HG02884 (cell line): ENCODE measurements around the gene SPEM3.
"Not testable (repeated sequence)": the region's sequence is repeated elsewhere in the genome, so short reads cannot be mapped to it uniquely, and the experiment has no call there.

Experiments used
- ATAC-seq: cut with Tn5 transposase; IDR thresholded peaks from one replicate; pipeline ENCODE4 v1.9.1; 2021; ENCODE audit warnings: mild to moderate bottlenecking, moderate library complexity; ENCODE audit not compliant: unreplicated experiment

SPEM3 gene

DNA sequence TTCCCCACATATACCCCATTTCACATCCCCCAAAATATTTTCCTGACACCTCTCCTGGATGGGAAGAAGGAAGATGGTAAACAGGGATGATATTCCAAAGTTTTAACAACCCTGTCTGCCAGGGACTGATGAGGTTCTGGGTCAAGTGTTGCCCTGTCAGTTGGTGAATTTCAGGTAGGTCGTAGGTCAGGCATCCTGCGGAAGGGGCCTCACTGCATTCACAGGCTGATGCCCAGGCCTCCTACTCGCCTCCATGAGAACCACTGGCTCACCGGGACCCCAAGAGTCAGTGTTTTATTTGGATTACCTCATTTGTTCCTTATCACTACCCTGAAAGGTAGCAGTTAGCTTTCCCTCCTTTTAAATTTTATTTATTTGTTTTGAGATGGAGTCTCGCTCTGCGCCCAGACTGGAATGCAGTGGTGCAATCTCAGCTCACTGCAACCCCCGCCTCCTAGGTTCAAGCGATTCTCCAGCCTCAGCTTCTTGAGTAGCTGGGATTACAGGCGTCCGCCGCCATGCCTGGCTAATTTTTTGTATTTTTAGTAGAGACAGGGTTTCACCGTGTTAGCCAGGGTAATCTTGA, 40.2 kb downstream of the SPEM3 start:
- ATAC-seq, result no peak

DNA sequence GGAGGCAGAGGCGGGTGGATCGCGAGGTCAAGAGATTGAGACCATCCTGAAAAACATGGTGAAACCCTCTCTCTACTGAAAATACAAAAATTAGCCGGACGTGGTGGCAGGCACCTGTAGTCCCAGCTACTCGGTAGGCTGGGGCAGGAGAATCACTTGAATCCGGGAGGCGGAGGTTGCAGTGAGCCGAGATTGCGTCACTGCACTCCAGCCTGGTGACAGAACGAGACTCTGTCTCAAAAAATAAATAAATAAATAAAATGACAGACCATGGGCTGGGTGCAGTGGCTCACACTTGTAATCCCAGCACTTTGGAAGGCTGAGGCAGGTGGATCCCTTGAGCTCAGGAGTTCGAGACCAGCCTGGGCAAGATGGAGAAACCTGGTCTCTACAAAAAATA, 41.2 kb downstream of the SPEM3 start:
- ATAC-seq, result not testable (repeated sequence)

DNA sequence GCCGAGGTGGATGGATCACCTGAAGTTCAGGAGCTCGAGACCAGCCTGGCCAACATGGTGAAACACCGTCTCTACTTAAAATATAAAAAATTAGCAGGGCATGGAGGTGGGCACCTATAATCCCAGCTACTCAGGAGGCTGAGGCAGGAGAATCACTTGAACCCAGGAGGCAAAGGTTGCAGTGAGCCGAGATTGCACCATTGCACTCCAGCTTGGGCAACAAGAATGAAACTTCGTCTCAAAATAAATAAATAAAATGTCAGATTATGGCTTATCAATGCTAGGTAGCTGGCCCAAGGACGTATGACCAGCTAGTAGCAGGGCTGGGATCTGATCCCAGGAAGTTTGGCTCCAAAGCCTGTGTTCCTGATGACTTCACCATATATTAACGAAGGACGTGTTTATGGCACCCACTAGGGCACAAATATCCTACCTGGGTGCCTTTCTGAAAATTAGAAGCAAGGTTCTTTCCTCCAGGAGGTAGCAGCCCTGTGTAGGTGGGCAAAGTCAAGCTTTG, 41.9 kb downstream of the SPEM3 start:
- not testable (repeated sequence) for ATAC-seq

DNA sequence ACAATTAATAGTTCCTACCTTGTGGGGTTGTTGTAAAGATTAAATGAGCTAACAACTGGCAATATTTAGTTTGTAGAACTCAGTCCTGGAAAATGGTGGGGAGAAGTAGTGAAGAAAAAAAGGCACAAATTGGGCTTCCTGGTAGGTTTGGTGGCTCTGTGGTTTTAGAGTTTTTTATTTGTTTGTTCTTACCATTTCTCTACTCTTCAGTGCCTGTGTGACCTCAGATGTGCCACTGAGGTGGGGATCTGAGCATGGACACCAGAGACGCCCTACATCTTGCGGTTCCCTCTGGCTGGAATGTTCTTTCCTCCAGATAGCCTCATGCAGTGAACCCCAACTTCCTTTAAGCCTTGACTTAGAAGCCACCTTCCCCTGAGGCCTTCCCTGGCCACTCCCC, 43.1 kb downstream of the SPEM3 start:
- no peak for ATAC-seq

DNA sequence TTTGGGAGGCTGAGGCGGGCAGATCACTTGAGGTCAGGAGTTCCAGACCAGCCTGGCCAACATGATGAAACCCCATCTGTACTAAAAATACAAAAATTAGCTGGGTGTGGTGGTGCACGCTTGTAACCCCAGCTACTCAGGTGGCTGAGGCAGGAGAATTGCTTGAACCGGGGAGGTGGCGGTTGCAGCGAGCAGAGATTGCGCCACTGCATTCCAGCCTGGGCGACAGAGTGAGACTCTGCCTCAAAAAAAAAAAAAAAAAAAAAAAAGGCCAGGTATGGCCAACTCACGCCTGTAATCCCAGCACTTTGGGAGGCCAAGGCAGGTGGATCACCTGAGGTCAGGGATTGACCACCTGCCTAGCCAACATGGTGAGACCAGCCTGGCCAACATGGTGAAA, 46.1 kb downstream of the SPEM3 start:
- not testable (repeated sequence) for ATAC-seq

DNA sequence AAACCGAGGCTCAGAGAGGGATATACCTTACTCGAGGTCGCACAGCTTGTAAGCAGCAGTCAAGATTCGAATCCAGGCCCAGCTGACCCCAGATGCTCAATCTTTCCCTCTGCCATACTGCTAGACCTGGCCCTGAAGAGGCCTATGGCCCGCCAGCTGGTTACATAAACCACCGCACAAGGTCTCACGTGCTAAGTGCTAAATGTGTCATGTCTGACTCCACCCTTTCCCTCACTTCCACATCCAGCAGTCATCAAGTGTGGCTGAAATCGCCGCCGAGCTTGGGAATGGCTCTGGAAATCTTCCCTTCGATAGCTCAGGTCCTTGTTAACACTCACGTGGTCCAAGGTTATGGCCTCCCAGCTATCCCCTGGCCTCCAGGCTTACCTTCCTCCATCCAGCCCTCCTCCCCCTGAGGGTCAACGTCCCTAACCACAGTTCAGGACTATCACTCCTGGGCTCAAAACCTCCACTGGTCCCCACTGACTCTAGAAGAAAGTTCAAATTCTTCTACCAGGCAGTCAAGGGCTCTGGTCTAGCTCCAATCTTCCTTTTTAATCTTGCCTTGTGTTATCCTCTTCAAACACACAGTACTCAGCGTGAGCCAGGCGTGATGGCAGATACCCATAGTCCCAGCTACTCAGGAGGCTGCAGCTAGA, 47.2 kb downstream of the SPEM3 start:
- no peak for ATAC-seq

DNA sequence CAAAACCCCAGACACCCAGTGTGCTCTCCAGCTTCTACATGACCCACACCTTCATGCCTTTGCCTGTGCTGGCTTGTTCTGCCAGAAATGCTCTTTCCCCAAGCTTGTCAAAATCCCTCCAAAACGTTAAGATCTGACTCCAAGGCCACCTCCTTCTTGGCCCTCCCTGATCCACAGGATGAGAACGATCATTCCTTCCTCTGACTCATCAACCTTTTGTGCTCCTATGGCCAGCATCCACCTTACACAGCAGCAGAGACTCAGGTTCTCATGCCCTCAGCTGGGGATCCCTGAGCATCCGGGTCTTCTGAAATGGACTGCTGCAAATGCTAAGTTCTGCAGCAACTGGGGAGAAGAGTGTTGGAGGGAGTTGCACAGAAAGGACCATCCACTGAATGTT, 47.8 kb downstream of the SPEM3 start:
- ATAC-seq, result no peak

DNA sequence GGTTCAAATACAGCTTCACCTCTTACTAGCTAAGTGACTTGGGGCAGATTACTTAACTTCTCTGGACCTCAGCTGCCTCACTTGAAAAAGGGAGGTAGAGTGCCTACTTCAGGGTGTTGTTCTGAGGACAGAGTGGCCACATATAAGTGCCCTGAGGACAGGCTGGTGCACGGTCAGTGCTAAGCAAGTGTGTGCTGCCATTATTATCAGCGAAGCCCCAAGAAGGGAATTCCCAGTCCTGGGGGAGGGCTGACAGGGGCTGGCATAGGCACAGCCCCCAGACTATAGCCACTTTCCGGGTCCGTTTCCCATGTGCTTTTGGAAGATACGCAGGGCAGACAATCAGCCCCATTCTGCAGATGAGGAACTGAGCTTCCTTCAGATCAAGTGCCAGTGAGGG, 48.3 kb downstream of the SPEM3 start:
- no peak for ATAC-seq

DNA sequence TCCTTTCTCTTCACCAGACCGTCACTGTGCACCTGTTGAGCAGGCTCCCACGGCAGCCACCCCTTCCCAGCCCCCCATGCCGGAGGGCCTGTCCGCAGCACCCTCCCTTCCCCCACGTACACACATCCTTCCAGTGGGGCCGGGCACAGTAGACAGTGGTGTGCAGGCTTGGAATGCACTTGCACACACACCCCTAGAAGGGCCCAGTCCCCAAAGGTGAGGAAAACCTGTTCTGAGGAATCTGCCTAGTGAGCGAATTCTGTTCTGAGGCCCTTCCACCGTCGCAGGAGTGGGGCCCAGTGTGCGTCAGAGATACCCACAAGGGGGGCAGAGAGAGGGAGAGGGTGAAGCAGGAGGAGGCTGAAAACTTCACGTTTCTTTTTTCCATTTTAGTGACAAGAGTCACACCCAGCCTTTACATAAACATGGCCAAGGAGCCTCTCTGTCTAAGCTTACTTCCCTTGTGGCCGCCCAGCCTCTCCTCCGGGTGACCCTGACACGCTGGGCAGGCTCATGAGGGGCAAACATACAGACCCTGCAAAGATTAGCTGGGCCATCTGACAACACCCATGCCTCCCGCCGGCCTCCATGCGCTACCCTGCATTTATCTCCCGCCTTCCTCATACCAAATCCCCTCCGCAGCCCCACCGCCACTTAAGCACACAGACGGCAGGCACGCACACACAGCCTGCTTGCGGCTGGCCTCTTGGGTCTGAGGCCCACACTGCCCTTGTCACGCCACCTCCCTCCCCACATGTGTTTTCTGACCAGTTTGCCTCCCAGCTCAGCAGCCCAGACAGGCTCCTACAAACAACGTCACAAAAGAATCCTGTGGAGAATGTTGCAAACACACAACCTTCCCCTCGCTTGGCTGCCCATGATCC, 49.0 kb downstream of the SPEM3 start:
- no peak for ATAC-seq

DNA sequence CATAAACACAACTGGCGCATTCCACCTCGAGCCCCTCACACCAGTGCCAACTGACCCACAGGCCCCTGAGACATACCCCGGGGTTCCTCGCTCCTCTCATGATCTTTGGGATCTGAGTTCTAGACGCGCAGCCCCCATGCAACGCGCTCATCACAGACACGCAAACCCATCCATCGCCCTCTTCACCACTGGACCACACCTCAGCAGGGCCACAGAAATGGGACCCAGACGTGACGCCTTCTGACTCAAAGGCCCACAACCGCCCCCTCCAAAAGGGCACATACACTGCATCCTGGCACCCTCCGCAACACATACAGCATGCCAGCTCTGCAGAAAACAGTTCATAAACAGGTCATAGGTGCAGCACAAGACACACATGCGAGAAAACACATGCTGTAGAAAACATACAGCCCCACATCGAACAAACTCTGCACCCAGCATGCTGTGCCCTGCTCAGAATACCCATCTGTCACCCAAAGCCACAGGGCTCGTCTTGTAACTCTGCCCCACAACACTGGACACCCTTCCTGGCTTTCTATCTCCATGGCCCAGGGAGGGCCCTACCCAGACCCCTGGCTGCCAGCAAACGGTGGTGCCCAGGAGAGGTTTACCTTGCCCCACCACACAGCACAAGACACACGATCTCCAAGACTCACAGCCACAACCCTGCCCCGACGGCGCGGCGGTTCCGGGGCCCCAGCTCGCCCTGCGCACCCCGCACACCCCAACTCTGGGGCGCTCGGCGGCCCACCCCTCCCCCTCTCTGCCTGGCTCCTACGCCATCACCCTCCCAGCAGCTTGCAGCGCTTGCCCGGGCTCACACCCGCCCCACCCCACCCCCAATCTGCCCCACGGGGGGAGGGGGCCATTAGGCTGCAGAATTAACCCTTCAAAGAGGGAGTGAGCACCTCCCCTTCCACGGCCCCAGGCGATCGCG, 49.9 kb downstream of the SPEM3 start:
- no peak for ATAC-seq

DNA sequence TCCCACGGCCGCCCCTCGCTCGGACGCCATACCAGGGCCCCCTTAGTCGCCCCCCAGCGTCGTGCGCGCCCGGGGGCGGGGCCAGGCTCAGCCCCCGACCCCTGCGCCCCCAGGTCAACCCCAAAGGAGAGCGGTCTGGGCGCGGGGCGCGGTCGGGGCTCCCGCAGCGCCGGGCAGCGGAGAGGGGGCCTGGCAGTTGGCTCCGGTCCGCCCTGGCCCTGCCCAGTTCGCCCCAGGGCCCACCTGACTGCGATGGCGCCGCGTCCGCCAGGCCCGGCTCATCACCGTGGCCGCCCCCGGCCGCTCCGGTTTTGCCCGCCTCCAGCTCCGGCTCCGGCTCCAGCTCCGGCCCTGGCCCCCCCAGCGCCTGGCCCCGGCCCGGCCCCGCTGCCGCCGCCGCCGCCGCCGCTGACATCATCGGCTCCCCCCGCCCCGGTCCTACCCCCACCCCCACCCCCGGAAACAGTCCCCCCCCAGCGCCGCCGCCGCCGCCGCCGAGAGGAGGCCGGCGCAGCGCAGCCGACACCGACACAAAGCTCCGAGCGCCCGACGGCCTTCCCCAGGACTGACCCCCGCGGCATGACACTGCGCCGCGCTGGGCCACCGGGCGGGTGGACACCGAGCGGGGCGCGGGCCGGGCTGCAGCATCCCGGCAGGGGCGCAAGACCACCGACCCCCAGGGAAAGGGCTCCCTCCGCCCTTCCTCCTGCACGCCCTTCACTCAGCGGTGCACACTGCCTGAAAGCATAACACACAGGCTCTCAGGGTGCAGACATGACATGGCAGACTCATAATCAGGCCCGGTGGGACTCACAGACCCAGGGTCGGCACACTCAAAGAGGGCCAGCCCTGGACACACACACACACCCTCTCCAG, 50.8 kb downstream of the SPEM3 start, which contains the start of gene ZBTB4:
ZBTB4 (minus strand) TSS at position 419 of the 876 bp plus-strand sequence. CDS start 12,830 bp downstream, outside the sequence.
- ATAC-seq, result no peak

DNA sequence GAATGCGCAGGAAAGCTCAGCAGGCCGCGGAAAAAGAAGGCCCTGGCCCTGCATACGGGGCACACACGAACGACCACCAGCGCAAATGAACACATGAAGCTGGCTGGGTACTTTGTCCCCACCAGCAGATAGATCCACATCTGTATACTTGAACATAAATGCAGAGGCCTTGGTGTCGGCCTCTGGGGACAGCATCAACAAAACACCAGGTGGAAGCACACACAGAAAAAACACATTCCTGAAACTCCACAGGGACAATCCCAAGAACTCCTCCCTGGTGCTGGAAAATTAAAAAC, 51.4 kb downstream of the SPEM3 start:
- no peak for ATAC-seq

DNA sequence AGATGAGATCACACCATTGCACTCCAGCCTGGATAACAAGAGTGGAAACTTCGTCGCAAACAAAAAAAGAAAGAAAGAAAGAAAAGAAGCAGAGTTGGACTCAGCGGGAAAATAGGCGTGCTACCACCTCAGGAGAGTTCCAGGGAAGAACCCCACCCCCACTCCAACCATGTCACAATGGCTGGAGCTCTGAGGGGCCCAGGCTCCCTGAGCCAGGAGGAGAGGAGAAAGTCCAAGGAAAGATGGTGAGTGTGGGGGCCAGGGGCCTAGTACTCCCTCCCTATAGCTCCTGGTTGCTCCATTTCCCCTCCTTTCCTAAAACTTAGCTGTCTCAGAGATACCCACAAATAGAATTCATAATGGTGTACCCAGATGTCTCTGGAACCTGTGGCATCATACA, 52.6 kb downstream of the SPEM3 start, which contains the start of gene SLC35G6:
SLC35G6 (plus strand) TSS at position 172 of the 400 bp plus-strand sequence; CDS start at position 243, 71 bp downstream.
- not testable (repeated sequence) for ATAC-seq

DNA sequence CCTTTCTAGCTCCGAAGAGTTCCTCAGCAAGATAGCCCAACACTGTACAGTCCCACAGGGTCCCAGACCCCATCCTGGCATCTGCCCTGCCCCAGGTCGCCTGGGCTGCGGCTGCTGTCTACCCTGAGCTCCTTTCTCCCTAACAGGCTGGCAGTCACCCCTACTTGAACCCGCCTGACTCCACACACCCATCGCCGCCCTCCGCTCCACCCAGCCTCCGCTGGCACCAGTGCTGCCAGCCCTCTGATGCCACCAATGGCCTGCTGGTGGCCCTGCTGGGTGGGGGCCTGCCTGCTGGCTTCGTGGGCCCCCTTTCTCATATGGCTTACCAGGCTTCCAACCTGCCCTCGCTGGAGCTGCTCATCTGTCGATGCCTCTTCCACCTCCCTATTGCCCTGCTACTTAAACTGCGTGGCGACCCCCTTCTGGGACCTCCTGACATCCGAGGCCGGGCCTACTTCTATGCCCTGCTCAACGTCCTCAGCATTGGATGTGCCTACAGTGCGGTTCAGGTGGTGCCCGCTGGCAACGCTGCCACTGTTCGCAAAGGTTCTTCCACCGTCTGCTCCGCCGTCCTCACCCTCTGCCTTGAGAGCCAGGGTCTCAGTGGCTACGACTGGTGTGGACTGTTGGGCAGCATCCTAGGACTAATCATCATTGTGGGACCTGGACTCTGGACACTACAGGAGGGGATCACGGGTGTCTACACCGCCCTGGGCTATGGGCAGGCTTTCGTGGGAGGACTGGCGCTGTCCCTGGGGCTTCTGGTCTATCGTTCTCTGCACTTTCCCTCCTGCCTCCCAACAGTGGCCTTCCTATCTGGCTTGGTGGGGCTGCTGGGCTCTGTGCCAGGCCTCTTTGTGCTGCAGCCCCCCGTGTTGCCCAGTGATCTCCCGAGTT, 53.4 kb downstream of the SPEM3 start:
- not testable (repeated sequence) for ATAC-seq
